ENCODE data around the gene DISP3. TPM values are rescaled to one million over a fixed set of nuclear protein-coding genes. Genes with fewer than 3 reads are reported as not detected.

DISP3 gene
- total and polyA plus RNA-seq, 10 donors: 0.06 to 0.69 (median 0.43) TPM

- DNase-seq: peak; percentile 74
- H3K27ac ChIP-seq: no peak overlapping the region
- 65 to 91% (median 69%) methylated on average over 6 to 9 of the region's 9 CpGs for WGBS, 5 donors
- peak in 1 of 3 donors; percentile 34 for TF ChIP-seq POLR2AphosphoS5 (IDR thresholded peaks at IDR 0.05)
- TF ChIP-seq CTCF (IDR thresholded peaks at IDR 0.05 in 8 of 11, conservative IDR thresholded peaks at IDR 0.05 in 3 of 11): no peak
- TF ChIP-seq POLR2A (IDR thresholded peaks at IDR 0.05): no peak
- peaks cover 0 to 8% (median 0%) of the 10 kb centered on the region in 6 donors for H3K4me1 ChIP-seq
- intact Hi-C loops (cut with DNase I; ENCODE audit: low total_unique reads): no loop called here
- no peaks in the 10 kb centered on the region for H3K27me3 ChIP-seq (replicated peaks in 1 of 7)
- H3K4me3 ChIP-seq: no peak overlapping the region
- H3K36me3 ChIP-seq: no peaks in the 10 kb centered on the region
- no peaks in the 10 kb centered on the region for H3K9me3 ChIP-seq
These were observed 45.0 kb downstream of the DISP3 start for GRCh38 chr1:11523746-11524464.

GRCh38 chr1:11524465-11525150 is 45.7 kb downstream of the DISP3 start:
- Histone ChIP-seq H3K4me3 (no peak overlapping the region), H3K36me3 (no peaks in the 10 kb centered on the region), H3K27me3 (replicated peaks in 1 of 7) (no peaks in the 10 kb centered on the region), H3K9me3 (no peaks in the 10 kb centered on the region), H3K4me1 (peaks cover 0 to 8% (median 0%) of the 10 kb centered on the region in 6 donors), H3K27ac (no peak overlapping the region)
- 64 to 83% (median 73%) methylated on average over 6 of the region's 6 CpGs for WGBS, 5 donors
- TF ChIP-seq POLR2A (IDR thresholded peaks at IDR 0.05): no peak
- no peak for TF ChIP-seq POLR2AphosphoS5 (IDR thresholded peaks at IDR 0.05)
- TF ChIP-seq CTCF (IDR thresholded peaks at IDR 0.05 in 8 of 11, conservative IDR thresholded peaks at IDR 0.05 in 3 of 11): no peak
- intact Hi-C loops (cut with DNase I; ENCODE audit: low total_unique reads): no loop called here
- no peak for DNase-seq

GRCh38 chr1:11525151-11525505 is 46.2 kb downstream of the DISP3 start:
- H3K27ac ChIP-seq: no peak overlapping the region
- peaks cover 0 to 8% (median 0%) of the 10 kb centered on the region in 6 donors for H3K4me1 ChIP-seq
- no peaks in the 10 kb centered on the region for H3K27me3 ChIP-seq (replicated peaks in 1 of 7)
- no peaks in the 10 kb centered on the region for H3K9me3 ChIP-seq
- WGBS, 5 donors: 89 to 100% (median 91%) methylated on average over 6 to 8 of the region's 8 CpGs
- TF ChIP-seq POLR2A (IDR thresholded peaks at IDR 0.05): no peak
- intact Hi-C loops (cut with DNase I; ENCODE audit: low total_unique reads): no loop called here
- DNase-seq: no peak
- no peaks in the 10 kb centered on the region for H3K36me3 ChIP-seq
- H3K4me3 ChIP-seq: no peak overlapping the region

GRCh38 chr1:11525516-11525915 is 46.6 kb downstream of the DISP3 start:
- H3K27me3 ChIP-seq (replicated peaks in 1 of 7): no peaks in the 10 kb centered on the region
- no peaks in the 10 kb centered on the region for H3K9me3 ChIP-seq
- H3K4me3 ChIP-seq: no peak overlapping the region
- WGBS, 5 donors: 82 to 93% (median 86%) methylated on average over 6 to 7 of the region's 7 CpGs
- peaks cover 0 to 8% (median 0%) of the 10 kb centered on the region in 6 donors for H3K4me1 ChIP-seq
- intact Hi-C loops (cut with DNase I; ENCODE audit: low total_unique reads): no loop called here
- H3K27ac ChIP-seq: no peak overlapping the region
- DNase-seq: no peak
- no peak for TF ChIP-seq POLR2AphosphoS5 (IDR thresholded peaks at IDR 0.05)
- no peak for TF ChIP-seq POLR2A (IDR thresholded peaks at IDR 0.05)
- TF ChIP-seq CTCF (IDR thresholded peaks at IDR 0.05 in 8 of 11, conservative IDR thresholded peaks at IDR 0.05 in 3 of 11): no peak
- H3K36me3 ChIP-seq: no peaks in the 10 kb centered on the region

Measured in spleen (tissue), 11 donors.